IPS-18c (cell line): ENCODE results near the gene TCAF1.
"Not testable (repeated sequence)": the region's sequence is repeated elsewhere in the genome, so short reads cannot be mapped to it uniquely, and the experiment has no call there.

ENCODE experiments used
- H3K4me3 ChIP-seq: 2 replicates; pipeline ENCODE4 v1.7.0; 2013; ENCODE audit warnings: low read depth, mild to moderate bottlenecking, low read length, moderate library complexity; ENCODE audit not compliant: insufficient read depth
- H3K9me3 ChIP-seq: one replicate; pipeline ENCODE4 v1.6.1; 2013; ENCODE audit warnings: mild to moderate bottlenecking, low read length, moderate library complexity; ENCODE audit not compliant: control insufficient read depth, insufficient read depth

TCAF1 gene

GRCh38 chr7:143836088-143836487 is 65.9 kb downstream of the TCAF1 start:
- not testable (repeated sequence) for H3K4me3 ChIP-seq, H3K9me3 ChIP-seq

GRCh38 chr7:143826578-143826977 is 75.4 kb downstream of the TCAF1 start:
- H3K4me3 ChIP-seq, H3K9me3 ChIP-seq: not testable (repeated sequence)

GRCh38 chr7:143824295-143825135 is 77.5 kb downstream of the TCAF1 start:
- H3K4me3 ChIP-seq, H3K9me3 ChIP-seq: not testable (repeated sequence)

- not testable (repeated sequence) for H3K4me3 ChIP-seq, H3K9me3 ChIP-seq
These were observed 78.2 kb downstream of the TCAF1 start for GRCh38 chr7:143823634-143824294.

GRCh38 chr7:143821392-143822277 is 80.3 kb downstream of the TCAF1 start:
- not testable (repeated sequence) for H3K4me3 ChIP-seq, H3K9me3 ChIP-seq

GRCh38 chr7:143817873-143818272 is 84.1 kb downstream of the TCAF1 start:
- not testable (repeated sequence) for H3K4me3 ChIP-seq, H3K9me3 ChIP-seq

GRCh38 chr7:143816471-143817133 is 85.4 kb downstream of the TCAF1 start:
- not testable (repeated sequence) for H3K4me3 ChIP-seq, H3K9me3 ChIP-seq

- not testable (repeated sequence) for H3K9me3 ChIP-seq, H3K4me3 ChIP-seq
These were observed 91.3 kb downstream of the TCAF1 start for GRCh38 chr7:143810639-143811038.

GRCh38 chr7:143806664-143807071 is 95.3 kb downstream of the TCAF1 start:
- H3K9me3 ChIP-seq, H3K4me3 ChIP-seq: not testable (repeated sequence)
